Hematopoietic multipotent progenitor cell (in vitro differentiated cells): ENCODE measurements around the gene TSR3. TPM values are rescaled to one million over a fixed set of nuclear protein-coding genes. Genes with fewer than 3 reads are reported as not detected.

Experiments used
- DNase-seq, 3 donors: peaks; one replicate each; pipeline ENCODE4 v3.0.0-alpha.2; 2011 to 2015; ENCODE audit warnings: low read depth in 2 of 3, low spot score in 2 of 3
- total RNA-seq: library from RNA; depleted of rRNA; stranded (reverse); fragments of >200 nt; gene quantifications from one replicate; pipeline ENCODE4 v1.2.3, GENCODE V29; 2012

Gene TSR3
- 48.2 TPM for total RNA-seq

DNA sequence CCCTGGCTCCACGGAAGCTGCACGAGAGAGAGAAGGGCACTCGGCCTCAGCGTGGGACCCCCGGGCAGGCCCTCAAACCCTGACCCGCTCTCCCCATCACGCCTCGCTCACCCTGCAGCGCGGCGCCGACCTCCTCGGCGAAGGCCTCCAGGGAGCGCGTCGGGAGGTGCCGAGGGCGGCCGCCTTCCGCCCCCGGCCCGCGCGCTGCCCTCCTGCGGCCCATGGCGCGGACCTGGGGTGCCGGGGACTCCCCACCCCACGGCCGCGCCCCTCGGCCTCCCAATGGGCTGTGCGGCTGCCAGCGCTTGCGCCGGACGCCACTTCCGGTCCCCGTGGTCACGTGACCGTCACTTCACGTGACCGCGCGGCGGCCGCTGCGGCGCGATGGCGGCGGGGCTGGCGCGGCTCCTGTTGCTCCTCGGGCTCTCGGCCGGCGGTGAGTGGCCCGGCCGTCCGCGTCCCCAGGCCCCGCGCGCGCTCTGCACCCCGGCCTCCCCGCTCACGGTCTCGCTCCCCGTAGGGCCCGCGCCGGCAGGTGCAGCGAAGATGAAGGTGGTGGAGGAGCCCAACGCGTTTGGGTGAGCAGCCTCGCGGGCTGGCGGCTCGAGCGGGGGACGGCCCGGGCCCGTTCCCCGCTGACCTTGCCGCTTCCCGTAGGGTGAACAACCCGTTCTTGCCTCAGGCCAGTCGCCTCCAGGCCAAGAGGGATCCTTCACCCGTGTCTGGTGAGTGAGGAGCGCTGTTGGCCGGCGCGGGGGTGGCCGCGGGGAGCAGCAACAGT is at the start of gene TSR3, which contains the start of gene GNPTG:
Gene TSR3 (minus strand): TSS at position 297 of the 781 bp plus-strand sequence. CDS start 74 bp downstream, at position 223.
Gene GNPTG (plus strand): TSS at position 350 of the 781 bp plus-strand sequence. CDS start 35 bp downstream, at position 385.
- peak; percentile 85 to 89 (median 88) for DNase-seq

DNA sequence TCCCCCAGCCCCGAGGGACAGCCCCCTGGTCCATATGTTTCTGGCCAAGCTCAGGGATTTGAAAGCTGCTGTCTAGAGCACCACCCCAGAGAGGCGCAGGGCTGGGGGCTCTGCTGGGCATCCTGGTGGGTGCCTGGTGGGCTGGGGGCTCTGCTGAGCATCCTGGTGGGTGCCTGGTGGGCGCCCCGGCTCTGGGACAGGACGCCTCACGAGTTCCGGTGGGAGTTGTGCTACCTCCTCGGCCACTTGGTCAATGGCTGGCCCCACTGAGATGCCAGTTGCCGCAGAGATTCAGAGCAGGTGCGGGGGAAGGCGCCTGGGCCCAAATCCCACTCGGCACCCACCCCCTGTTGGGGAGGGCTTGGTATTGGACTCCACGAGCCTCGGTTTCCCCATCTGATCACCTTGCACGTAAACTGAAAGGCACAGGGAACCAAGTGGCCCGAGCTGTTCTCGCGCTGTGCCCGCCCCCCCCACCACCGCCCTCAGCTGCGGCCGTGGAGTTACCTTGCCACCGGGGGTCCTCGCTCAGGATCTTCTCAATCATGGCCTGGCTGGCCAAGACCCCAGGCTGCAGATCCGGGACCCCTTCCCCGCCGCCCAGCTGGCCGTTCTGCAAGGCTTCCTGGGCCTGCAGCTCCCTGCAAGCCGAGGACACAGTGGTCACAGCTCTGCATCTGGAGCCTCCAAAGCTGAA is 49.5 kb upstream of the TSR3 start:
- DNase-seq, result no peak

DNA sequence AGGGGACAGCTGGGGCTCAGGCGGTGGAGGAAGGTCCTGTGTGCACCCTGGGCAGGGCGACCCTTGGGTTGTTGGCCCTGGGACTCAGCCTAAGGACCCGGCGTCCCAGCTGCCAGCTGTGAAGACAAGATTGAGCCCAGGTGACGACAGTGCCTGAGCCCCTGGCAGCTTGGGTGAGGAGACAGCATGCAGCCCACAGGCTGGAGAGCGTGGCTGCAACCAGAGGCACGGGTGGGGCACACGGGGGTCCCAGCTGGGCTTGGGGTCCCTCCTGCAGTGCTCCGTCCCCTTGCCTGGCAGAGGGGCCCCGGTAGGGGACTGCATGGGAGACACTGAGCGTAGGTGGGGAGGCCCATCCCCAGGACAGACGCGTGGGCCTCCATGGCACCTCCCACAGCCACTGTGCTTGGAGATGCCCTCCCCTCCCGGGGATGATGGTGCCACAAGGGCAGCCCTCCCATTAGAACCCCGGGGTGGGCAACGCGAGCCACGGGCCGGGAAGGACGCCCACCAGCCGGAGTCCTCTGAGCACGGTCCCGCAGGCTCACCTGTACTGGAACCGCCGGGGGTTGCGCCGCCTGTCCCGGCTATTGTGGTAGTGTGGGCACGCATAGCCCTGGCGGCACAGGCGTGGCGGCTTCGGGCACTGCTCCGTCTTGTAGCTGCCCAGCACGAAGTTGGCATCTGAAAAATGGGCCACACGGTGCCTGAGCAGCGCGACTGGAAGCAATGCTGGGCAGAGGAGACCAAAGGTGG is 47.3 kb upstream of the TSR3 start:
- DNase-seq, result no peak

DNA sequence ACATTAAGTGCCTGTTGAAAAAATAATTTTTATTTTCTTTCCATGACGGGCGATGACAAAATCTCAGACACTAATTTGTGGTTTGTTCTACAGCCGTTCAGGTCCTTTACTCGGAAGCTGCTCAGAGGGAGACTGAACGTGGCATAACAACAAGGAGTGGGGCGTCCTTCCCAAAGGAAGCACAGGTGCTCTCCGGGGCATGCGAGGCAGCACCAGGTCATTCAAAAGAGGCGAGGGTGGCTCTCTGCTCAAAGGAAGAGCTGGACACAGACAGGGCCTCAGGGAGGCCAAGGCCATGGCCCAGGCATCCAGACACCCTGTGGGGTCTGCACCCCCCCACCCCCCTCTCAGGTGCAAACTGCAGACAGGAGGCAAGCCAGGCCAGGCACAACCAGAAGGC is 46.7 kb upstream of the TSR3 start:
- no peak for DNase-seq

DNA sequence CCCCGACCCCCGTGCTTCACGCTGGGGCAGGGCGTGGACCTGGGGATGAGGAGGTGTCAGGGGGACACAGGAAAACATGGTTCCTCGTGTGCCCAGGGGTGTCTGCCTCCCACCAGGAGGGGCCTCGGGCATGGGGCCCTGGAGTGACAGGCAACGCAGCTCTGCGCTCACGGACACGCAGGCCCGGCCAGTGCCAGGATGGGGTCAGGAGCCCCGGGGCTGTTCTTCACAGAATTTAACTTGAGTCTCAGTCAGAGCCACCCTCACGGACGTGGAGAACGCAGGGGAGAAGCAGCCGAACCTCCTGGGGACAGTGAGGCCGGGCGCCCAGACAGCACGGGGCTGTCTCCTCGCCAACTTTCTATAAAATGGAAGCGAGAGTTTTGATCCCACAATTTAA is 46.1 kb upstream of the TSR3 start:
- no peak for DNase-seq

DNA sequence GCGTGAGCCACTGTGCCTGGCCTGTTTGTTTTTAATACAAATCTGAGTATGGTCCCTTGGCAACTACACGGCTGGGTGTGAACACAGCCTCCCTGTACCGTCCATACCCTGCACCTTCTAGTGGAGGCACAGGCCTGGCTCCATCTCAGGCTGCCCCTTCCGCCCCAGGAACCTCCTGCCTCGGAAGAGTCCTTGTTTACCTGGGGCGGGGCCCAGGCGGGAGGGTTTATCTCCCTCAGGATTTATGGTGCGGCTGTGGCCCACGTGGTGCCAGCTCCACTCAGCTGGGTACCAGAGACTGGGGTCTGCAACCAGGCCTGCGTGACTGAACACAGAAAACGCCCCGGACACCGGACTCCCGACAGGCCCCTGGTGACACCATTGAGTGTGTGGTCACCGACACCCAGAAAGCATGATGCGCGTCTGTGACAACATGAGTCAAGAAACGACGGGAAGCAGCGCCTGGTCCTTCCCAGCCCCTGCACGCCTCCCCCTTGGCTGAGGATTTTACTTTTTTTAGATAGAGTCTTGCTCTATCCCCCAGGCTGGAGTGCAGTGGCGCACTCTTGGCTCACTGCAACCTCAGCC is 43.9 kb upstream of the TSR3 start:
- no peak for DNase-seq

DNA sequence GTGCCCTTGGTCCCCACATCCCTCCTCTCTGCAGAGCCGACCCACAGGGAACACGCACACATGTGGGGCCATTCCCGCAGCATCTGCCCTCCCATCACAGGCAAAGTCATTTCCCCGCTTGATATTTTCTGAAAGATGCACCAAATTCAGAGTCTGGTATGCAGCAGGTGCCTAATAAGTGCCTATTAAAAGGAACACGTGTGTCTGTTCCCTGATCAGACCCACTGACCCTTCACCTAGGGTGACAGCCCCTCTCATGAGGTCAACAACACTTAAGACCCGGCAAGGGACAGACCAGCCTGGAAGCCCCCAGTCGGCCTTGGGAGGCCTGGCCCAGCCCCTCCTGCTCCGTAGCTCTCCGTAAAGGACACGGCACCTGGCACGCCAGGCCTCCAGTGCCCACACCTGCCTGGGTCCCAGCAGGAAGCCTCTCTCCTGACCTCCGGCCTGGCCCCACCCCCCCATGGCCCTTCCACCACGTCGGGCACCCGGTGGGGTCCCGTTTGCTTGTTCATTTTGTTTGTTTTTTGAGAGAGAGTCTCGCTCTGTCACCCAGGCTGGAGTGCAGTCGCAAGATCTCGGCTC is 42.8 kb upstream of the TSR3 start:
- no peak for DNase-seq

DNA sequence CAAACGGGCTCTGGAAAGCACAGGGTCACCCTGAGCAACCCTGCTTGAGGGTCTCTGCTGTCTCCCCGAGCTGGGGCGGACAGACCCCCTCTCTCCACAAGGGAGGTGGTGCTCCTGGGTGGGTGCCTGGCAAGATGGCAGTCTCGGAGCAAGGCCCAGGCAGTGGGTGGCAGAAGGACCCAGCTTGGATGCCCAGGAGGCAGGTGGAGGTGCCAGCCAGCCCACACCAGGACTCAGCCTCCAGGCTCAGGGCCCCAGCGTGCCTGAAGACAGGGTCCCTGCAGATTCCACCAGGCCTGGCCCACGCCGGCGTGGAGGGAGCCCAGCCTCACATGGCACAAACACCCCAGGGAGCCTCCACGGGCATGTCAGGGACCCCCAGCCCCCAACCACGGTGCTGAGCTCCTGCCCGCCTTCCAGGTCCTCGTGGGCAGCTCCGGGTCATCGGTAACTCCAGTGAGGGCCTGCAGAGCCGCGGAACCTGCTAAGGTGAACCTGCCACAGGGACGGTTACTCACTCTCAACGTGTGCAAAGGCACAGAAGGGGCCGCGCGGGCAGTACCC is 42.0 kb upstream of the TSR3 start:
- no peak for DNase-seq

DNA sequence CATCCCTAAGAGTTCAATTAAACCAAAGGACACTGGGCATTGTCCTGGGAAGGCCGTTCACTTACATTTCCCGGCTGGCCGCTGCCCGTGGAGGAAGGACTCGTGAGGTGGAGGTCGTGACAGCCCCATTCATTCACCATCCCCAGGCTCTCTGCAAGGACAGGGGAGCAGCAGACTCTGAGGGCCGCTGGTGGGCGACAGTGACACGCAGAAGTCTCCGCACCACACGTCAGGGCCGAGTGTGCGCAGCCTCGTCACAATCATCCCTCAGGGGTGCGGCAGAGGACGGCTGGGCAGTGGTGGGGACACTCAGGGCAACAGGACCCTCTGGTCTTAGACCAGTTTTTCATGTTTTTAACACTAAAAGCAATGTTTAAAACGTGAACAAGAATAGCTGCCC is 41.1 kb upstream of the TSR3 start:
- no peak for DNase-seq

DNA sequence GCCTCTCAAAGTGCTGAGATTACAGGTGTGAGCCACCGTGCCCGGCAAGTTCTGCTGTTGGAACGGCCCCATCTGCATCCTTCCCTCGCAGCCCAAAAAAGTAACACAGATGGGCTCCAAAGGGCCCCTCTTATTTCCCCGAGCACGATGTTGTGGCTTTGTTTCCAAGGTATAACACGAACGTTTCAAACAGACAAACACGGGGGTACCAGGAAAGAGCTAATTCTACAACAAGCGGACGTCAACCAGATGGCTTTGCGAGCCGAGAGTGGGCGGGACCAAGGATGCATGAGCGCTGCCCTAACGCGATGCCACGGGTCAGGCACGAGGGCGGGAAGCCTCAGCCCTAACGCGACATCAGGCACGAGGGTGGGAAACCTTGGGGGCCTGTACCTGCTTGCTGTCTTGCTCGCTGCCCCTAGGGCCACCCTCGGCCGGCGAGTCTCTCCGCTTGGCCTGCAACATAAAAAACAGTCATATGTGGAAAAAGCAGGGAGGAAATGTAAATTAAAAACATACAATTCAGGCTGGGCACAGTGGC is 38.6 kb upstream of the TSR3 start:
- no peak for DNase-seq

DNA sequence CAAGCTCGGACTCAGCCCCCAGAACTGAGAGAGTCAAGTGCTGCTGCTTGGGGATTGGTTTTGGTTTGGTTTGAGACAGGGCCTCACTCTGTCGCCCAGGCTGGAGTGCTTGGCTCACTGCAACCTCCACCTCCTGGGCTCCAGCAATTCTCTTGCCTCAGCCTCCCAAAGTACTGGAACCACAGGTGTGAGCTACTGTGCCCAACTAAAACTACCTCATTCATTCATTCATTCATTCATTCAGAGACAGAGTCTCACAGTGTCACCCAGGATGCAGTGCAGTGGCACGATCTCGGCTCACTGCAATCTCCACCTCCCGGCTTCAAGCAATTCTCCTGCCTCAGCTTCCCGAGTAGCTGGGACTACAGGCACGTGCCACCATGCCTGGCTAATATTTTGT is 38.1 kb upstream of the TSR3 start:
- no peak for DNase-seq

DNA sequence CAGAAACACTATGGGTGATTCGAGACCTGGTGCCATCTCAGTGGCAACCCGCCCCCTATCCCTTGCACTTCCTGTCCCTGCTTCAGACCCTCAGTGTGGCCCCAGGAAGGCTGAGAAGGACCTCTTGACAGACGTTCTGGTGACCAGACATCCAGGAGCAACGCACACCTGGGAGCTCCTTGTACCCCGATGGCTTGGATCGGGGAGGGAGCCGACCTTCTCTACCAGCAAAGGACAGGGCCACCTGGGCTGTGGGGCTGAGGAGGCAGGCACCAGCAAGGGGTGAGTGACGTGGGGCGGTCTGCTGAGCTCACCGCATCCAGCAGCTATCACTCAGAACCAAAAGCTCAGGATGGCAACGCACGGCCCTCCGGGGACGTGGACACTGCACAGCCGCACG is 35.7 kb upstream of the TSR3 start:
- DNase-seq, result no peak

DNA sequence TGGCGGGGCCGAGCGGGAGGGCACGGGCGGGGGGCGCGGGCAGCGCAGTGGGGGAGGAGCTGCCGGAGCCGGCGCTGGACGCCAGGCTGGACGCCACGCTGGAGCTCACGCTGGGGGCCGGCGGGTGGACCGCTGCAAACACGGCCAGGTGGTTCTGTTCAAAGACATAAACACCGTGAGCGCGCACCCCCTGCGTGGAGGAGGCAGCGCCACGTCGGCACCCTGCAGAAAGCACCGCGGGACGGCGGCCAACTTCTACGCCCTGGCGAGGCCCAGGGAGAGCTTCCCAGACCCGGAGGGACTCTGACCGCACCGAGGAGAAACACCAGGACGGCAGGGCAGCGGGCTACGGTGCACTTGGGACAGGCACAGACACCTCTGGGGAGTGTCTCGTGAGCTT is 33.6 kb upstream of the TSR3 start:
- no peak for DNase-seq

DNA sequence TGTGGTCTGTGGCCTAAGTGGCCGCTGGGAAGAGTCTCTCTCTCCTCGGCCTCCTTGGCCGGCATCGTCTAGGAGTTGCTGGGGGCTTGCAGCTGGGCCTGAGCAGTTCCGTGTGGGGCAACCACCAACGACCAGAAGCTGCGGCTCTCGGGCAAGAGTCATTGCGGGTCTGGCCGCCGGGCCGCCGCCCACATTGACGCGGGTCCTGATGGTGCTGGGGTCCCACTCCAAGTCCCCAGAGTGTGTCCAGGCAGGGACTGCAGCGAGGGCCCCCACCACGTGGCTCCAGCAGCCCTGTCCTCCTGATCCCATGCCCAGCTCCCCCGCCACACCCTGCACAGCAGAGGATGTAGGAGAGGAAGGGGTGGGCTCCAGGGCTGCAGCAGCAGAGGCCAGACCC is 31.9 kb upstream of the TSR3 start:
- DNase-seq, result no peak

DNA sequence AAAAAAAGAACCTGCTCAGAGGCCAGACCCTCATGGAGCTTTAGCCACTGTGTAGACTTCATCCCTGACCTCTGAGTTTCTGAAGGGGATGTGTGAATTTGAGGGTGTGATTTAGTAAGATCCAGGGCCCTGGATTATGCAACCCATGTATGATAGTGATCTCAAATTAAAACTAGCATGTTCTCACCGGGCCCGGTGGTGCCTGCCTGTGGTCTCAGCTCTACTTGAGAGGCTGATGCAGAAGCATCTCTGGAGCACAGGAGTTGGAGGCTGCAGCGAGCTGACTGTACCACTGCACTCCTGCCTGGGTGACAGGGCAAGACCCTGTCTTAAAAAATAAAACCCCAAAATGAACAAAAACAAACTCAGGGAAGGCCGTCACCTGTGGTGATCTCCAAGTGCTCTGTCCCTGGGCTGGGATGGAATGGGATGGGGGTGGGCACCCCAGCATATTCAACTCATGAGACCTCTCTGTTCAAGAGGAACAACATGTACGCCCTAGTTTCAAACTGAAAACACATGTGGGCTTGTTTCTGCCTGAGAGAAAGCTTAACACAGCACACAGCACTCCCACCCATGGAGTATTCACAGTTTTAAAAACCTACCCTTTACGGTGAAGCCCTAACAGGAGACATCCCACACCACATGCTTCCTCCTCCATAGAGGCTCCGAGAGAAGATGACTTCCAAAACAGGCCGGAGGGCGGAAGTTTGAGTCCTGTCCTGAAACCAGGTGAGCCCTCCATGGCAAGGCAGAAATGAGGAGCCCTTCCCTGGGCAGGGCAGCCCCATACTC is 30.1 kb upstream of the TSR3 start:
- DNase-seq, result no peak

DNA sequence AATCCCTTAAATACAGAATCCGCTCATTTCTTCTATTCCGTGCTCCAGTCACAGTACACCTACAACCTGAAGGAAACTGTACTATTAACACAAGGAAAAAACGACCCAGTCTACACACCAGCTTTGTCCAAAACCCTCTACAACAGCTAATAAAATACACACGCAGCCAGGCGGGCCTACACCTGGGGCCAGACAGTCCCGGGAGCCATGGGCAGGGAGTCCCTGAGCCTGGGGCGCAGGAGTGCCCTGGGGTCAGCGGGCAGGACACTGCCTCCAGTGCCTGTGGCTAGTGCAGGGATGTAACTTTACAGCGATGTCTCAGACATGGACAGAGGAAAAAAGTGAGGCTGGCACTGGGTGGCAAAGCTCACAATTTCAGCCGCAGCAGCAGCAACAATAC is 28.5 kb upstream of the TSR3 start:
- DNase-seq, result no peak

DNA sequence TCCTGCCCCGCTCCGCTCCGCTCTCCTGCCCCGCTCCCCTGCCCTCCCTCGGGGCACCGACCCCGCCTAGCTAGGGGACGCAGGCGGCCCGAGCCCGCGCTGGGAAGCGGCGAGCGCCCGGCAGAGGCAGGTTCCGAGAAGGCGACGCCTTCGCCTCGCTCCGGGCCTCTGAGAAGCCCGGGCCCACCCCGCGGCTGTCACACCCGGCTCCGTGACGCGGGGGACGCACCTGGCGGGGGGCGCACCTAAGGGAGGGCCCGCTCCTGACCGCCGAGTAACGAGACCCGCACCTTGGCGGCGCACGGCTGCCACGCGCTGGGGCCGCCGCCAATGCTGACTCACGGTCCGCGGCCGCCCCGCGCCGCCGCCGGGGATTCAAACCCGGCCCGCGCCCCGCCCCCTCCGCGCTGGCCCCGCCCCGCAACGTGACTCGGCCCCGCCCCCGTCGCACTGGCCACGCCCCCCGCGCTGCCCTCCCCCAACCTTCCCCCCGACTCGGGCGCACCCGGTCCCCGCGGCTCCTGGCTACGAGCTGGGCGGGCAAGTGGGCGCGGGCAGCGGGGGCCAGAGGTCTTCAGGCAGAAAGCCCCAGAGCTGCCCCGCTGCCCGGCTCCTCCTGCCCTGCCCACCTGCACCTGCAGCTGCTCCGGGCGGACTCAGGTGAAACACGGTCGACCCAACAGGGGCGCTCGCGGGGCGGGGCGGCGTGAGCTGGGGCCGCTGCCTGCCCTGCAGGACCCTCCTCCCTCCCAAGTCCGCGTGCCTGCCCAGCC is 27.8 kb upstream of the TSR3 start:
- DNase-seq, result peak; percentile 43 to 77 (median 71)

DNA sequence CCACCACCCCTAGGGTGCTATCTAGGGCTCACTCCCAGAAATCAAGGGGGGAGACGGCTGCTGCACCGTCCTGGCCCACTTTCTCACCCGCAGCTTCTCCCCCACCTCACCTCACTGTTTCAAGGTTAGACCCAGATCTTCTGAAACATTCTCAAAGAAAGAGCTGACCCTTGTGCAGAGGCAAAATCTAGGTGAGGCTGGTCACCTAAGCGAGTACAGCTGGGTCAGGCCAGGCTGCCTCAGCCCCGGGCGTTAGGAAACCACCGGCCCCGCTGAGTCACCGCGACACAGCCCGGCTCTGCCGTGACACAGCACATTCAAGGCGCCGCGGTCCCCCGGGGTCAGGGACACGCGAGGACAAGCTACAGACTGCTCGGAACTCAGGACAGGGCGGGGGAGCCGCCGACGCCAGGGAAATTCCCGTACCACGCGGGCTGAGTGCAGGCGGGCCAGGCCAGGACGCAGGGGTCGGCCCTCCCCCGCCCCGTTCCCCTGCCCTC is 27.2 kb upstream of the TSR3 start:
- DNase-seq, result peak; percentile 37 to 92 (median 73)
